ENCODE measurements around the gene OR5C1.

Gene OR5C1

DNA sequence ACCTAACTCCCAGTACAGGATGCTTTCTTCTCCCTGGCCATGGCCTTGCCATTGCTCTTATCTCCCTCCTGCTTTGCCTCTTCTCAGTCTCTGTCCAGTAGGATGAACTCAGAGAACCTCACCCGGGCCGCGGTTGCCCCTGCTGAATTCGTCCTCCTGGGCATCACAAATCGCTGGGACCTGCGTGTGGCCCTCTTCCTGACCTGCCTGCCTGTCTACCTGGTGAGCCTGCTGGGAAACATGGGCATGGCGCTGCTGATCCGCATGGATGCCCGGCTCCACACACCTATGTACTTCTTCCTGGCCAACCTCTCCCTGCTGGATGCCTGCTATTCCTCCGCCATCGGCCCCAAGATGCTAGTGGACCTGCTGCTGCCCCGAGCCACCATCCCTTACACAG is at the start of gene OR5C1:
Gene OR5C1 (plus strand): TSS at position 103 of the 400 bp plus-strand sequence. CDS start 0 bp downstream, at position 103.
- Histone ChIP-seq H3K9me3 (ENCODE audit: control insufficient read depth, insufficient read depth, low read length) (no peaks in the 10 kb centered on the region), H3K9ac (ENCODE audit: low read depth, low read length) (no peak within 1 kb of the TSS), H3K4me1 (ENCODE audit: insufficient read depth, low read length) (no peaks in the 10 kb centered on the region), H3K36me3 (ENCODE audit: insufficient read depth, low read length) (no peaks in the 10 kb centered on the region)

DNA sequence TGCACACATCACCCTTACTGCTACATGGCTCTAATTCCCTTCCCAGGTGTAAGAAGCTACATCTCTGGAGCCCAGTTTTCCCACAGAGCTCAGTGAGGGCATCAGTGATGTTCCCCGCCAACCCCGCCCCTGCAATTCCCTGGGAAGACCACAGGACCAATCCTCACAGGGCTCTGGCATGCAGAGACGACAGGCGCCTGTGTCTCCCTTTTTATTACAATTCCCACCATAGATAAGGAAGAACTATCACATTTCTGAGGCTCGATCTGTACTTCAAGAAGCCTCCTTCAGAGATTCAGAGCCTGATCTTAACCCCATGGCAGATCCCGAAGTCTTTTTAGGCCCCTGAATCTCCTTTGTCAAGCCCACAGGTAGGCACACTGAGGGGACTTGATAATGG is 46.7 kb upstream of the OR5C1 start, which contains the start of gene OR1L6:
Gene OR1L6 (plus strand): TSS at position 301 of the 400 bp plus-strand sequence. CDS start 7,545 bp downstream, outside the sequence.
- Histone ChIP-seq H3K9ac (ENCODE audit: low read depth, low read length) (no peak within 1 kb of the TSS), H3K4me1 (ENCODE audit: insufficient read depth, low read length) (no peaks in the 10 kb centered on the region), H3K36me3 (ENCODE audit: insufficient read depth, low read length) (no peaks in the 10 kb centered on the region), H3K9me3 (ENCODE audit: control insufficient read depth, insufficient read depth, low read length) (no peaks in the 10 kb centered on the region)

DNA sequence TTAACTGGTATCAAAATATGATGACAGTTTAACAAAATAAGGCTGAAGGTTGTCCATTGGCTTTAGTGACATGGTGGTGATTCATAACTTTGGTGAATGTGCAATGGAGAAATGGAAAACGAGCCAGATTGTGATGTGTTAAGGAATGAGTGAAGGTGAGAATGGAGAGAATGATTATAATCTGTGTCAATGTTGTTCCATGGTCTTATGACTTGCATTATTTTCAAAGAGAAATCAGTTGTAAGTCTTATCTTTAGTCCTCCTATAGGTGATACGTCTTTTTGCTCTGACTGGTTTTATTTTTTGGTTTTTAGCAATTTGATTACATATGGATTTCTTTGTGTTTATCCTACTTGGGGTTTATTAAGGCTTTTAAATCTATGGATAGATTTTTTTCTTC is 33.9 kb upstream of the OR5C1 start:
- H3K9me3 ChIP-seq (ENCODE audit: control insufficient read depth, insufficient read depth, low read length), result peaks cover 3% of the 10 kb centered on the region; the same call in 1 of the 2 replicates
- no peak overlapping the region for H3K9ac ChIP-seq (ENCODE audit: low read depth, low read length)
- H3K4me1 ChIP-seq (ENCODE audit: insufficient read depth, low read length), result no peaks in the 10 kb centered on the region
- H3K36me3 ChIP-seq (ENCODE audit: insufficient read depth, low read length), result no peaks in the 10 kb centered on the region

DNA sequence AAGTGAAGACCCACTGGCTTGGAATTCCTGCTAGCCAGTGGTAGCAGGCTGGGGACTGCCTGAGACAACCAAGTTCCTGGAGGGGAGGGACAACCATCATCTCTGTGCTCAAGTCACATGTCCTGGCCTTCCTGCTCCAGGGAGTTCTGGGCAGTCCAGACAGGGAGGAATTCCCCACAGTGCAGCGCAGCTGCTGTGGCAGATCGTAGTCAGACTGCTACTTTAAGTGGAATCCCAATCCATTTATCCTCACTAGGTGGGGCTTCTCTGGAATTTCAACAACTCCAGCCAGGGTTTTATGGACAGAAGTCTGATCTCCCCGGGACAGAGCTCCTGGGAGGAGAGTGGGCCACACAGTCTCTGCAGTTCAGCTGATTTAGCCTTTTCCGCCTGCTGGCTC is 20.9 kb upstream of the OR5C1 start:
- Histone ChIP-seq H3K4me1 (ENCODE audit: insufficient read depth, low read length) (no peaks in the 10 kb centered on the region), H3K36me3 (ENCODE audit: insufficient read depth, low read length) (no peaks in the 10 kb centered on the region), H3K9me3 (ENCODE audit: control insufficient read depth, insufficient read depth, low read length) (no peaks in the 10 kb centered on the region), H3K9ac (ENCODE audit: low read depth, low read length) (no peak overlapping the region)

DNA sequence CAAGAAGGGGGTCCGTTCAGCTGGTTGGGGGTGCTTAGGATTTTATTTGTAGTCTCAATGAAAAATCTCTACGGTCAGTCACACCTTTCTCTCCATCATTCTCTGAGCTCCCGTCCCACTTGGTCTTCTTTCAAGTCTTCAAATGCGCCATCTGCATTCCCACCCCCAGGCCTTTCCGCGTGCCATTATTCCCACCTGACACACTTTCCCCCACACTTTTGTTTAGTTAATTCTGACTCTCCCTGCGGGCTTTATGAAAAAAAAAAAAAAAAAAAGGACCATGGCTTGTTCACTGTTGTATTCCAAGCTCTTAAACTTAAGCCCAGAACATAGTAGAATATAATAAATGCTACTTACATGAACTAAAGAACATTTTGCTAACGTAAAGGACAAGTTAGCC is 11.7 kb upstream of the OR5C1 start:
- H3K4me1 ChIP-seq (ENCODE audit: insufficient read depth, low read length), result peaks cover 7% of the 10 kb centered on the region; the same call in 1 of the 2 replicates
- H3K9me3 ChIP-seq (ENCODE audit: control insufficient read depth, insufficient read depth, low read length), result no peaks in the 10 kb centered on the region; the same call in 1 of the 2 replicates
- no peak overlapping the region for H3K9ac ChIP-seq (ENCODE audit: low read depth, low read length)
- no peaks in the 10 kb centered on the region for H3K36me3 ChIP-seq (ENCODE audit: insufficient read depth, low read length)

DNA sequence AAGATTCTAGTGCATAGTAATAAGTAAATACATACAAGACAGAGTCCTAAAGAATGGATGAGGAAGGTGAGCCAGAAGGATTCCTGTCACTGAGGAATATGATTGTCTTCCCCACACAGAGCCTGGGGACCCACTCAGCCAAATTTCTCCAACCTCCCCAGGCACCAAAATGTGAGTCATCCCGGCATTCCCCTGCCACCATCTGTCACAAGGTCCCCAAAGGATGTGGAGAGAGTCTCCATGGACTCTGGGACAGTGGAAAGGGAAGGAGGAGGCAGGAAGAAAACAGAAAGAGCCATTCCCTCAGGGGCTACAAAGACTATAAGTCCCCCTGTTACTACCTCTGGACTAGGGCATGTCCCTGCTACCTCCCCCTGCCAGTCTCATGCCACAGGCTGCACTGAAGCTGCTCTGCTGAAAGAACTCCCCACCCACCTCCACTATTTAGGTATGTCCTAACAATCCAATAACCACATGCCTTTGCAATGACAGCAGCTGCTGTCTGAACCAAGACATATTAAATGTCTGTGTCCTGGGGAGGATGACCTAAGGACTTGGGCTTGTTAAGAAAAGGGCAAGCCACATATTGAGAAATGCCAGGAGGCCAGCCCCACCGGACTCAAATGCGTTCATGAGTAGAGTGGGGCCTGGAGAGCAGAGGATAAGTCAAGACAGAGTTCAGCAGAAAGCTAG is 10.7 kb upstream of the OR5C1 start:
- Histone ChIP-seq H3K9me3 (ENCODE audit: control insufficient read depth, insufficient read depth, low read length) (no peaks in the 10 kb centered on the region; the same call in 1 of the 2 replicates), H3K4me1 (ENCODE audit: insufficient read depth, low read length) (peaks cover 7% of the 10 kb centered on the region; the same call in 1 of the 2 replicates), H3K9ac (ENCODE audit: low read depth, low read length) (no peak overlapping the region), H3K36me3 (ENCODE audit: insufficient read depth, low read length) (no peaks in the 10 kb centered on the region)

DNA sequence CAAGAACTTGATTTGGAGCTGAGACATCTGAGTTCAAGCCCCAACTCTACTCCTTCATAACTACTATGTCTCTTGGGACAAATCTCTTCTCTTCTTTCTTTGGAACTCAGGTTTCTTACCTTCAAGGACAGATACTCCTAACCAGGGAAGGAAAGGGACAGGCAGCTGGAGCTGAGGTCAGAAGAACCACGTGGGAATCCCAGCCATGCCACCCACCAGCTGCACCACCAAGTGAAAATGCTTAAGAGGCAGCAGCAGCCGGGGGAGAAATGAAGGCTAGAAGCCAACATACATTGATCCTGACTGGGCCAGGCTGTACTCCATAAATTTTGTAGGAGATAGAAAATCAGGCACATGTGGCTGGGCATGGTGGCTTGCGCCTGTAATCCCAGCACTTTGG is 9.6 kb upstream of the OR5C1 start:
- H3K4me1 ChIP-seq (ENCODE audit: insufficient read depth, low read length), result peaks cover 7% of the 10 kb centered on the region; the same call in 1 of the 2 replicates
- H3K9ac ChIP-seq (ENCODE audit: low read depth, low read length), result no peak overlapping the region
- H3K36me3 ChIP-seq (ENCODE audit: insufficient read depth, low read length), result no peaks in the 10 kb centered on the region

DNA sequence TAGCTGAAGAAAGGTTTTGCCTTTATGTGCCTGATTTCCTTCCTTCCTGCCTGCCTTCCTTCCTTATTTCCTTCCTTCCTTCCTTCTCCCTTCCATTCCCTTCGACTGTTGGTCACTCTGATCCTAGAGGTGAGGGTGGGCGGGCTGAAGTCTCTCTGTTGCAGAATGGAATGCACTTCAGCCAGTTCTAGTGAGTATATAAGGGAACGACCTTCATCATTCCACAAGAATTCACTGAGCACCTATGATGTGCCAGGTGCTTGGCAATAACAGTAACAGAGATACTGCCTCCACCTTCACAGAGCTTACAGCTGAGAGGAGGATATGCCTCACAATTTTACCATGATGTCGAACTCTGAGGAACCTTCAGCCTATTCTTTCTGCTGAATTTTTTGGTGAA is 8.7 kb upstream of the OR5C1 start:
- H3K4me1 ChIP-seq (ENCODE audit: insufficient read depth, low read length), result peaks cover 7% of the 10 kb centered on the region; the same call in 1 of the 2 replicates
- H3K36me3 ChIP-seq (ENCODE audit: insufficient read depth, low read length), result no peaks in the 10 kb centered on the region
- no peak overlapping the region for H3K9ac ChIP-seq (ENCODE audit: low read depth, low read length)
- no peaks in the 10 kb centered on the region for H3K9me3 ChIP-seq (ENCODE audit: control insufficient read depth, insufficient read depth, low read length)

More for the DNA sequence above, 9.6 kb upstream of the OR5C1 start:
- no peaks in the 10 kb centered on the region; the same call in 1 of the 2 replicates for H3K9me3 ChIP-seq (ENCODE audit: control insufficient read depth, insufficient read depth, low read length)

DNA sequence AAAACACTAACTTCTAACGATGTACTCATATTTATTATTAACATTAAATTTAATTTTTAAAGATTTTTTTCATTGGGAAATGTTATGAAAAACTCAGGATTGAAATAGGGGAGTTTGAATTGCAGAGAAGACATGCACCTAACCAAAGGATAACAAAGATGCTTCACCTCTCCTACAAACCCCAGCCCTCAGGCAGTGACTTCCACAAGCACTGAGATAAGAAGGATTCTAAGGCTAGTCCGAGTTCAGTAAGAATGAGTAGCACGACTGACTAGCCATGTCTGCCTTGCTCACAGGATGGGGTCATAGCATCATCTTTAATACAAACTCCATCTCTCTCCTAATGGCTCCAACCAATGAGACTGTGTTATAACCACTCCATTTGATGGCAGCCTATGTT is 7.1 kb upstream of the OR5C1 start:
- peaks cover 7% of the 10 kb centered on the region; the same call in 1 of the 2 replicates for H3K4me1 ChIP-seq (ENCODE audit: insufficient read depth, low read length)
- no peaks in the 10 kb centered on the region for H3K36me3 ChIP-seq (ENCODE audit: insufficient read depth, low read length)
- H3K9me3 ChIP-seq (ENCODE audit: control insufficient read depth, insufficient read depth, low read length), result no peaks in the 10 kb centered on the region
- no peak overlapping the region for H3K9ac ChIP-seq (ENCODE audit: low read depth, low read length)

DNA sequence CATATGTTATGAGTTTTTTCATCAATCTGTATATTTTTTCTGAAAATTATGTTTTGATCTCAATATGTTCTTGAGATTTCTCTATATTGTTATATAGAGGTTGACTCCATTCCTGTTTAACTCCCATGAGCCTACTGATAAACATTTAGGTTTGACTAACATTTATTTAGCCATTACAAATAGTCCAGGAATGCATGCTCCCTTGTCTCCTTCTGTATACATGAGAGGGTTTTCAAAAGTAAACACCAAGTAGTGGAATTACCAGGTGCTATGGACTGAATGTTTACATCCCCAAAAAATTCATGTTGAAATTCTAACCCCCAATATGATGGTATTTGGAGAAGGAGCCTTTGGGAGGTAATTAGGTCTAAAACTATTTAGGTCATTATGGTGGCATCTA is 3.5 kb upstream of the OR5C1 start:
- Histone ChIP-seq H3K9ac (ENCODE audit: low read depth, low read length) (no peak overlapping the region), H3K9me3 (ENCODE audit: control insufficient read depth, insufficient read depth, low read length) (no peaks in the 10 kb centered on the region)

DNA sequence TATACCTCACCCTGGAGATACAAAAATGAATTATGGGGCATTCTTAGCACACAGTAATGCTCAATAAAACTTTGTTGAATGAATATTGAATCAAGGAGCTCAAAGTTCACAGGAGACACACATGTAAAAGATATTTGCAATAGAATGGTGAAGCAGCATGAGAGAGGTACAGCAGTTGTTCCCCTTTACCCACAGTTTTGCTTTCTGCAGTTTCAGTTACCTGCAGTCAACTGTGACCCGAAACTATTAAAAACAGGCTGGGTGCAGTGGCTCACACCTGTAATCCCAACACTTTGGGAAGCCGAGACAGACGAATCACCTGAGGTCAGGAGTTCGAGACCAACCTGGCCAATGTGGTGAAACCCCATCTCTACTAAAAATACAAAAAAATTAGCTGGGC is 2.4 kb upstream of the OR5C1 start:
- Histone ChIP-seq H3K9ac (ENCODE audit: low read depth, low read length) (no peak overlapping the region), H3K9me3 (ENCODE audit: control insufficient read depth, insufficient read depth, low read length) (no peaks in the 10 kb centered on the region), H3K4me1 (ENCODE audit: insufficient read depth, low read length) (no peaks in the 10 kb centered on the region), H3K36me3 (ENCODE audit: insufficient read depth, low read length) (no peaks in the 10 kb centered on the region)

More for the DNA sequence above, 3.5 kb upstream of the OR5C1 start:
- Histone ChIP-seq H3K36me3 (ENCODE audit: insufficient read depth, low read length) (no peaks in the 10 kb centered on the region), H3K4me1 (ENCODE audit: insufficient read depth, low read length) (no peaks in the 10 kb centered on the region)

DNA sequence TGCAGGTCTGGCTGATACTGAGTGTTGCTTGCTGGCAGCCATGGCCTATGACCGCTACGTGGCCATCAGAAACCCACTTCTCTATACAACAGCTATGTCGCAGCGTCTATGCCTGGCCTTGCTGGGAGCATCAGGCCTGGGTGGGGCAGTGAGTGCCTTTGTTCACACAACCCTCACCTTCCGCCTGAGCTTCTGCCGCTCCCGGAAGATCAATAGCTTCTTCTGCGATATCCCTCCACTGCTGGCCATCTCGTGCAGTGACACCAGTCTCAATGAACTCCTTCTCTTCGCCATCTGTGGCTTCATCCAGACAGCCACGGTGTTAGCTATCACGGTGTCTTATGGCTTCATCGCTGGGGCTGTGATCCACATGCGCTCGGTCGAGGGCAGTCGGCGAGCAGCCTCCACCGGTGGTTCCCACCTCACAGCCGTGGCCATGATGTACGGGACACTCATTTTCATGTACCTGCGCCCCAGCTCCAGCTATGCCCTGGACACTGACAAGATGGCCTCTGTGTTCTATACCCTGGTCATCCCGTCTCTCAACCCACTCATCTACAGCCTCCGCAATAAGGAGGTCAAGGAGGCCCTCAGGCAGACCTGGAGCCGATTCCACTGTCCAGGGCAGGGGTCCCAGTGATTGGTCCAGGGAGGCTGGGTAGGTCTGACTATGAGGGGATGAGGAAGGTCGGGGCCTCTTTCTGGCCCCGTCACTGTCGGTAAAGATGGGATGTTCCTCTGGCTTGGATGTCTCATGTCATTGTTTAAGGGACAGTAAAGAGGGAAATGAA is 718 bp downstream of the OR5C1 start:
- H3K4me1 ChIP-seq (ENCODE audit: insufficient read depth, low read length), result no peaks in the 10 kb centered on the region
- H3K9me3 ChIP-seq (ENCODE audit: control insufficient read depth, insufficient read depth, low read length), result no peaks in the 10 kb centered on the region
- H3K9ac ChIP-seq (ENCODE audit: low read depth, low read length), result no peak overlapping the region
- no peaks in the 10 kb centered on the region for H3K36me3 ChIP-seq (ENCODE audit: insufficient read depth, low read length)

DNA sequence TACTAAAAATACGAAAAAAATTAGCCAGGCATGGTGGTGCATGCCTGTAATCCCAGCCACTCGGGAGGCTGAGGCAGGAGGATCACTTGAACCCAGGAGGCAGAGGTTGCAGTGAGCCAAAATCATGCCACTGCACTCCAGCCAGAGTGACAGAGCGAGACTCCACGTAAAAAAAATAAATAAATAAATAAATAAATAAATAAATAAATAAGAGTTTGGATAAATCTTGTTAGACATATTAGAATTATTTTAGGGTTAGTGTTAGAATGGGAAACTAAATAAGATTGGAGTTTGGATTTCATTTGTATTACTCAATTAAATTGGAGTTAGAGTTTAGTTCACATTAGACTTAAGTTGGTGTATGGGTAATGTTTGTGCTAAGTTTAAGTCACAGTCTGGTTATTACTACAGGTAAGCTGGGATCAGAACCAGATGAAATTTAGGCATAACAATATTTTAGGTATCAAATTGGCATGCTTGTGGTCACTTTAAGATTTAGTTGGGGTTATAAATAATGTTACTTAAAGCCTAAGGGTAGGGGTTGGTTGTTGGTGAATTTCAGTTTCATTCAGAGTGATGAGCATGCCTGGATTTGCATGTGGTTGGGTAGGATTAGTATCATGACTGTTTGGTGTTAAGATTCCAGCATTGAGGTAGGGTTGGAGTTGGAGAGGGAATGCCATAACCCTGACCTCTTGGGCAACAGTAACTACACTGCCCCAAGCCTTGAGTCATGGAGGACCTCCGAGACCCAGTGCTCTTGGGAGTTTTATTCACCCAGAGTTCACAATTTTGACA is 3.3 kb downstream of the OR5C1 start:
- Histone ChIP-seq H3K36me3 (ENCODE audit: insufficient read depth, low read length) (no peaks in the 10 kb centered on the region), H3K9me3 (ENCODE audit: control insufficient read depth, insufficient read depth, low read length) (no peaks in the 10 kb centered on the region), H3K9ac (ENCODE audit: low read depth, low read length) (no peak overlapping the region), H3K4me1 (ENCODE audit: insufficient read depth, low read length) (no peaks in the 10 kb centered on the region)
